HG03103 (cell line): ENCODE data around the gene COX10.

Experiments
- ATAC-seq: cut with Tn5 transposase; IDR thresholded peaks from one replicate; pipeline ENCODE4 v1.9.1; 2021; ENCODE audit warnings: low read depth; ENCODE audit not compliant: unreplicated experiment

COX10 gene

DNA sequence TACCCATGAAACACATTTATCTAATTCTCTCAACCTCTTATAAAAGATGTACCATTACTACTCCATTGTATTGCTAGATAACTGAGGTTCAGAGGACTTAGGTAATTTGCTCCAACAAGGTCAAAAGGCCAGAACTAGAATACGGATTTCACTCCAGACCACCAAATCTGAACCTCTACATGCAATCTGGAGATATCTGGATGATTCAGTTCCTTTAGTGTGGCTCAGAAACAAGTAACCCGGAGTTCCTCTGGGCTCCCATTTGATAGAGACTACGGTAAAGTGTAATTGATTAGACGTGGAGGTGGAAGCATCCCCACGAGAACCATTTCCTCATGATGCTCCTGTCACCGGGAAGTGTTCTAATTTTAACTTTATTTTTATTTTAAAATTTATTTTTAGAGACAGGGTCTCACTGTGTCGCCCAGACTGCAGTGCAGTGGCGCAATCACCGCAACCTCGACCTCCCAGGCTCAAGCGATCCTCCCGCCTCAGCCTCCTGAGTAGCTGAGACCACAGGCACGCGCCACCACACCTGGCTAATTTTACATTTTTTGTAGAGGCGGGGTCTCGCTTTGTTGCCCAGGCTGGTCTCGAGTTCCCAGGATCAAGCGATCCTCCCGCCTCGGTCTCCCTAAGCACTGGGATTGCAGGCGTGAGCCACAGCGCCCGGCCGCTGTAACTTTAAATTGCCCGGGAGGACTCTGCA lies 608 bp upstream of the COX10 start:
- ATAC-seq: peak; percentile 10

DNA sequence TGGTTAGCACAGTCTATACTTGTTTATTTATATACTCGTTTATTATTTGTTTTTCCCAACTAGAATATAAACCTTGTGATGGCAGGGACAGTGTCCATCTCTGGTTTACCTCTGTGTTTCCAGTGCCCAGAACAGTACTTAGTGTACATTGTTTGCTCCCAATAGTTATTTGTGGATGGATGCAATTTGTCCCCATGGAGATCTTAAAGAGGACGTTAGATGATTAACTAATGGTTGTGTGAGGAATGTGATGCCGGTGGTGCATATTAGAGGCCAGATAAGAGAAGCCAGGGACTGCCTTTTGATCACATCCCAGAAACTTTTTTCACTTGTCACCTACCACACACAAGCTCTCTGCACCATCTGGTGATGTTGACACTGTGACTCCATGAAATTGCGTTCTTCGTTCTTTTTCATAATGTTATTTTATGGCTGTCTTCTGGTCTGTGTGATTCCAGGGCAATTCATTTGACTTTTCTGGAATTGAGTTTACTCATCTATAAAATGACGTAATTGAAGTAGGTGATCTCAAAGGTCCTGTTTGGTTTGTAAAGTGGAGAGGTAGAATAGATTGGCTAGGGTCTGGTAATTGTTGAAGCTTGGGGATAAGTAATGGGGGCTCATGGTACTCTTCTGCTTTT lies 1.2 kb downstream of the COX10 start:
- ATAC-seq: no peak

DNA sequence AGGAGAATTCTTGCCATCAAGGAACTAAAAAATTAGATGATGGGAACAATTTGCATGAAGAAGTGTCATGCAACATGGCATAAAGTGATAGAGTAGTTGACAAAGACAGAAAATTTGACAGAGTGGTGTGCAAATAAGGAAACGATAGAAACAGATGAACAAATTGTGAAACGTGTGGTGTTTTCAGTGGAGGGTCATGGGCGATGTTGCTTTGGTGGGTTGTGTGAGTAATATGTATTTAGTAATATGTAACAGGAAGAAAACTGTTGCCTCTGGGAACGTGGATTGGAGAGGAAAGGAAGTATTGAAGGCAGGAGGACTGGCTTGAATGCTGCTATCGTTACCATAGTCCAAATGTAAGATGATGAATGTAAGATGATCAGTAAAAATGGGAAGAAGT lies 3.6 kb downstream of the COX10 start:
- ATAC-seq: no peak

DNA sequence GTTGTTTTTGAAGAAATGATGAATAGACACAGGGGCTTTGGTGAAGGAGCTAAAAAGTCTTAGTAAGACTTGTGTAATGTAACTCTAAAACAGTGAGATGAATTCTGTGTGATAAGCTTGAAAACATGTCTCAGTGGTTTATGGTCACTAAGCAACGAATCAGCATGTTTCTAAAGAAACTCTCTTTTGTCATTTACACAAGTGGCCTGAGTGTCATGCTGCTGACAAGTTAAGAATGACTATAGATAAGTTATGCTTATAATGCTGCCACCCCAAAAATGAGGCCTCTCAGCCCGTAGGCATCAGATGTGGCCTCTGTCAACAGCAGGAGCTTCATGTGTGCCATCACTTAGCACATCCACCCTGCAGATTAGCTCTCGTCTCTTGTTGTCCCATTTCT lies 8.7 kb downstream of the COX10 start:
- ATAC-seq: no peak

DNA sequence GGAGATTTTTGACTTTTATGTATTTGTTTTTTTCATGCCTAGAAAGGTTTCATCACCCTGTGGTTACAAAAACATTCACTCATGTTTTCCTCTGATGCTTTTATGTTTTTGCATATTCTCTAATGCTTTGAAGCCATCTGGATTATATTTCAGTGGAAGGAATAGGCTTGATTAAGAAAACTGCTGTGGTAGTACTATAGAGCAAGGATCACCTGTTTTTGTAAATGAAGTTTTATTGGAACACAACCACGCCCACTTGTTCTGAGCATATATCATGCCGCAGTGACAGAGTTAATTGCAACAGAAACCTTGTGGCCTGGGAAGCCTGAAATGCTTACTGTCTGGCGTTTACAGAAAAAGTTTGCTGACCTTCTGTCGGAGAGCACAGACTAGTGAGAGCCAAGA lies 11.5 kb downstream of the COX10 start:
- ATAC-seq: no peak

DNA sequence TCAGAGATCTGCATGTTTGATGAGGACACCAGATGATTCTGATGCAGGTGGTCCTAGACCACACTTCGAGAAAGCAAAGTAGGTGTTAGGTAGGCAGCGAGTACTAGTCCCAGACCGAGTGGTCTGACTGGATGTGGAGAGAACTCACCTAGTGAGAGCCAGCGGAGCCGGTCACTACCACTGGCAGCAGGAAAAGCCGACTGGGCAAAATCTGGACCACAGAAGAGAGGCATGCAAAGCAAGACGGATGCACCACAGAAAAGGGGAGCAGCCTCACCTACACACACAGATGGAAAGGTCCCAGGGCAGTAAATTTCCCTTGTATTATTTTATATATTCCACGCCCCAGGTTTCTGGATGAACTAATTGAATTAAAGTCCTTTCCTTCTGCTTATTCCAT lies 13.5 kb downstream of the COX10 start:
- no peak for ATAC-seq

DNA sequence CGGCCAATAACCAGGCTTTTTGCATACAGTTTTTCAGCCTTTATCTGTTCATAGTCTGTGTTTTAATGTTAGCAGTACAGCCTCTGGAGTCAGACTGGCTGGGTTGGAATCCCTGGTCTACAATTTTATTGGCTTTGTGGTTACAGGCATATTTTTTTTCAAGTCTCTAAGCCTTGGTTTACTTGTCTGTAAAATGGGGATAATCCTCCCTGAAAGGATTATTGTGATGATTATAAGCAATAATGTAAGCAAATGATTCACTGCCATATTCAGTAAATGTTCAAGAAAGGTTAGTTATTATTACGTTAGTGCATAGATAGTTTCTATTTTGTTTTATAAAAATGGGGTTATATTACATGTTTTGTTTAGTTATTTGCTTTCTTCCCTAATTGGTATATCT lies 15.7 kb downstream of the COX10 start:
- no peak for ATAC-seq

DNA sequence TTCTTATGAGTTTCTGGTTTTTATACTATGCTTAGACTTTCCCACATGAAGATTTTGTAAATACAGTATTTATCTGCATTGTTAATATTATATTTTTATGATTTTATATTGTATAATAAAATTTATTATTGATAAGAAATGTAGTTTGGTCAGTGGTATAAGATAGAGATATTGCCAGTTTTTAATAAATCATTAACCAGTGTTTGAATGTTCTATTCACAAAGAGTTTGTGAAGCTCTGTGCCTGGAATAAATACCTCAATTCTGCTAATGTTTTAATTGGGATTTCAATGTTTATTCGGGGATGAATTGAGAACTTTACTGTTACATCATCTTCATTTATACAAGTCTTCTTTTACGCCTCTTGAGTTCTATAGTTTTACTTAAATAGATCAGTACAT lies 16.9 kb downstream of the COX10 start:
- ATAC-seq: no peak

DNA sequence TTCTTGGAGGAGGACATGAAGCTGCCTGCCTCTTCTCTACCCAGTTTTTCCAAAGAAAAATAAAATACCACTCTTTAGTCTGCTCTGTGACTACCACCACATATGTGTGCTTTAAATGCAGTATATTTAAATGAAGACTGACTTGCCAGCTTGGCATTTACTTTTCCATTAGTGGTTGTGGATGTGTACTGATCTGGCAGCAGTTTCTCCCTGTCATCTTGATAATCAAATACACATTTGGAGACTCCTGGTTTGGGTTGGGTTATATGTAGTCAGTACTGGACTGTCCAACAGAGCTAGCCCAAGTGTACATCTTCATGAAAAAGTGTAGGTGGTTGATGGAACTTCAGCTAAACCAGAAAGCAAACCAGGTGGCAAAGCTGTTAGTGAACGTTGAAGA lies 19.9 kb downstream of the COX10 start:
- no peak for ATAC-seq

DNA sequence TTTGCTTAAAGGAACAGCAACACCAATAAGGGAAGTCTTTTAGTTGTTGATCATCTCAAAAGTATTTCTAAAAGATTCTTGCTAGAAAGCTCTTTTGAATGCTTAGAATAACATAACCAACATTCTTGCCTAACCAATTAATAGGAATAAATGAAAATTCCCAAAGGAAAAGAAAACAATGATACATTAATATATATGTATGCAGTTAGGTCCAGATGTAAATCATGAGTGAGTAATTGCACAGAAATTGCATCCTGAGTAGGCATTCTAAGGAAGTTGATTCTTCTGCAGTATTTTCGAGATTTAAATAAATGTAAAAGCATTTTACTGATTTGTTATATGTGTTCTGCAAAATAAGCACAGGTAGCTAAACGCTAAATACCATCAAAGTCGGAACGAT lies 22.1 kb downstream of the COX10 start:
- ATAC-seq: no peak

DNA sequence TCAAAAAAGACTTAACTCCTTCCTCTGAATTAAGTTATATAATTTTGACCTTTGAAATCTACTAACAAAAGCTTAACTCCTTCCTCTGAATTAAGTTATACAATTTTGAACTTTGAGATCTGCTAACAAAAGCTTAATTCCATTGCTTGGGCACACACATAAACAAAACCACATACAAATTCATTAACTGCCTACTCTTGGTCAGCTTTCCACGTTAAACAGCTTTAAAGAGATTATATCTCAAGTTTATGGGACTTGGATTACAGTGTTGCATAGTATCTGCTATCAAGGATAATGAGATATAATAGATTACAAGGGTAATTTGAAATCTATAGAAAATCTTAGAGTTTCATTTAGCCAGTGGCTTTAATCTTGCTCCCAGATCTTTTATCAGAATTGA lies 23.5 kb downstream of the COX10 start:
- no peak for ATAC-seq

DNA sequence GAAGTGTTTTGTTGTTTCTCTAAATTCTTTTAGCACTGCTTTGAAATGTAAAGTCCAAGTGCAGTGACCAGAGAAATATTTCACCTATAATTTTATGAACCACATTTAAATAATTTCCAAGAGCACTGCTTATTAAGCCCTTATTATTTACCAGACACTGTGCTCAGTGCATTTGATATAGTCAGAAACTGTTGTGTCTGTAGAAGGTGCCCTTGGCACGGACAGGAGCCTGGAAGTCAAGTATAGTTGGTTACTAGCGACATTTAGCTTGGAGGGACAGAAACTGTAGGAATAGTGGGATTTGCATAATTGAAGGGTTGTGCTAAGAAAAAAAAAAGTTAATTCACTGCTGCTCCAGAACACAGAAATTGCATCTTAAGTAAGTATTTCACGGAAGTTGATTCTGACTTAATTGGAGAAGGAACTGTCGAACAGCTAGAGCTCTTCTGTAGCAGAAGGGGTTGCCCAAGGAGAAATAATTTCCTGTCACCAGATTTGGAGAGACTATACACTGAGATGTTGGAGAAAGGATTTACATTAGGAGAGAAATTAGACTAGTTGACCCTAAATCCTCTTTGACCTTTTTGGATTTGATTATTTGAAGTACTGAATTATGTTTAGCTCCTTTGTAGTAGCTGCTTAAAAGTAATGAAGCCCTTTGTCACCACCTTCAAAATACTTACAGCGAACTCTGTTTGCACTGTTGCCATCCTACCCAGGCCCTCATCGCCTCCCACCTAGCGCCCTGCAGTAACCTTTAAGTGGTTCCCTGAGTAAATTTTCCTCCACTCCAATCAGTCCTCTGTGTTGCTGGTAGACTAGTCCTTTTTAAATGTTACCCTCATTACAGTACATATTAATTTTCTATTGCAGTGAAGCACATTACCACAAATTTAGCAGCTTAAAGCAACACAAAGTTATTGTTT lies 25.6 kb downstream of the COX10 start:
- no peak for ATAC-seq

DNA sequence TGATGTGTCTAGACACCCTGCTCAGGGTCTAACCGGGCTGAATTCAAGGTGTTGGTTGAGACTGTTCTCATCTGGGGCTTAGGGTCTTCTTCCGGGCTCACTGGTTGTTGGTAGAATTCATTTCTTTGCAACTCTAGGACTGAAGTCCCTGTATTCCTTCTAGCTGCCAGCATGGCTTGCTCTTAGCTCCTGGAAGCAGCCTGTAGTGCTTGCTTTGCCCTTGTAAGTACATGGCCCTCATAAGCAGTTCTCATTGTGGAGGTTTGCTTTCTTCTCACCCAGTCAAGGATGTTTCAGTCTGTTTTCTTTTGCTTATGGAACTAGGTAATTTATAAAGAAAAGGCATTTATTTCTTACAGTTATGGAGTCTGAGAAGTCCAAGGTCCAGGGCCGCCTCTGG lies 26.3 kb downstream of the COX10 start:
- ATAC-seq: no peak

DNA sequence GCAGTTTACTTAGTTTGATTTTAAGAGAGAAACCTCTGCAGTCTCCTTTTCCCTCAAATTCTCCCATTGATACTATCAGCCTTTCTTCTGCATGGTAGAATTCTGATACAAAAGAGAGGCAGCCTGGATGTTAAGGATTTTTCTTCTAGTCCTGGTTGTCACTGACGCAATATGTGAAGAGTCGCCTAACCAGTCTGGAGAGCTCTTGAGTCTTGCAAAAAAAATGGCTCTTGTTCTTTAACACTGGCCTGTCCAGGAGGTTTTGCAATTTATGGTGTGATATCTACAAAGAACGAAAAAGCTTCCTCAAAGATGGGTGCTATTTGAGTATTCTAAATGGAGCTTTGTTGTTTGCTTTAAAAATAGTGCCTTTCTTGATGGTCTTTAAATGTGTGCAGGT lies 28.9 kb downstream of the COX10 start:
- ATAC-seq: no peak

DNA sequence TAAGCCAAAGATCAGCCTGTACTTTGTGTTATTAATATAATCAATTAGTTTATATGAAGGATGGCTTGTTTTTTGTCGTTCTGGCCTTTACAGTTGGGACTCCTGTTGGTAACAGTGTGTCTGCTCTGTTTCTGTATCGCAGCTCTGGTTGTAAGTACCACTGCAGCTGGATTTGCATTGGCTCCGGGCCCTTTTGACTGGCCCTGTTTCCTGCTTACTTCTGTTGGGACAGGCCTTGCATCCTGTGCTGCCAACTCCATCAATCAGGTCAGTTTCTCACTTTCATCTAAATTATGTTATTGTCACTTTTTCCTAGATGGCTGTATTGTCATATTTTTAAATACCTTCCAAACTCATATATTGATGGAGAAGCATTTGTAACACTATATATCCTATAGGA lies 32.7 kb downstream of the COX10 start:
- ATAC-seq: no peak

DNA sequence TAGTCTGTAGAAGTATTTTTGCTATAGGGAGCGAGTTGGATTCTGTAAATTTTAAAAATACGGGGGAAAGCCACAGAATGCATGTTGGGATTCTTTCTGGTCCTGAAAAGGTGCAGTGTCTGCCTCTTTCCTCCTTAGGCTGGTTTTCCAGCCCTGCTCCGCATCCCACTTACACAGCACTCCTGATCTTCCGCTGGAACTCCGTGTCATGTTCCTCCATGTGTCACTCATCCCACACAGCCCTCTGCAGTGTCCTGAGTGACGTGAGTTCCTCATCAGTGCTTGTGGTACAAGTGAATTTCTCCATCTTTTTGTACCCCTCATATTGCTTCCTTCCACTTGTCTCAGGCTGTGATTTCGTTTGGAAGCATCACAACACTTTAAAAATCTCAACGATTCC lies 34.5 kb downstream of the COX10 start:
- no peak for ATAC-seq

DNA sequence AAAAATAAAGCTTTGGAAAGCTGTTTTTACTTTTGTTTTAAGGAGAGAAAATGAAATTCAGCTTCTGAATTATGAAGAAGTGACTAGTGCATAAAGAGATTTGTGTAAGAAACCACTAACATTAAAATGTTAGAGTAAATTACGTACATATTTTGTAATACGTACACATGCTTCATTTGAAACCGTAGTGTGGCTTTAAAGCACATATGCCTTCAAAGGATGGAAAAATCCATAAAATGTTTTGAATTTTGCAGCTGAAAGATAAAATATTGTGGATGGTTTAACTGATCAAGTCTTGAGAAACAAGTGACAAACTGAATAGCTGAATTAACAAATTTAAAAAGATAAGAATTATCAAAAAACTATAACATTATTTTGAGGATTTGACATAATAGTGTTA lies 35.4 kb downstream of the COX10 start:
- no peak for ATAC-seq

DNA sequence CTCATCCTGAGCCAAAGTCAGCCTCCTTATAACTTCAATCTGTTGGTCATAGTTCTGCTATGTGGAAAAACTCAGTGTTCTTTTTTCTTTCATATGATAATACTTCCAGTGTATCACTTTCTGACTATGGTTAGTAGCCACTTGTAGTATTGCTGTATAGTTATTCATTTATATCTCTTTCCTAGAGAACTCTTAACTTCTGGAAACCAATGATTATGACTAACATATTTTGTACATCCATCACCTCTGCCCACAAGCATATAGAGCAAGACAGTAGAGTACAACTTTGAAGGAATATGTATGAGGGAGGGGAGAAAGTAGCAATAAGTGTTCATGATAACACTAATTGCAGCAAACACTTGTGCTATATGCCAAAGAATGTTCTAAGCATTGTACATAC lies 38.6 kb downstream of the COX10 start:
- ATAC-seq: no peak

DNA sequence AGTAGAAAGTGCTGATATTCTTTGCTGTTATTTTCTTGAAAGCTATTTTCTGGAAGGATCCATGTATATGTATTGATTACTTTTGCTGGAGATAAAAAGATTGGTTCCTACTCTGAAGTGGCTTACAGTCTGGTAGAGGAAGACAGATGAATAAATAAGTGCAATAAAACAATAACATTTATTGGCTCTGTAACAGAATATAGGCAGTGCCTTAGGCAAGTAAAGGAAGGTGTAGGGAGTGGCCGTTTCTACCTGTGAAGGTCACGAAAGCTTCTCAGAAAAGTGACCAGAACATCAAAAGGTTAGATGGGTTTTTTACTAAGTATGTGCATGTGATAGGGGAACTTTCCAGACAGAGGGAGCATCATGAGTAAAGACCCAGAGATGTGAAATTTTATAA lies 43.1 kb downstream of the COX10 start:
- ATAC-seq: no peak

DNA sequence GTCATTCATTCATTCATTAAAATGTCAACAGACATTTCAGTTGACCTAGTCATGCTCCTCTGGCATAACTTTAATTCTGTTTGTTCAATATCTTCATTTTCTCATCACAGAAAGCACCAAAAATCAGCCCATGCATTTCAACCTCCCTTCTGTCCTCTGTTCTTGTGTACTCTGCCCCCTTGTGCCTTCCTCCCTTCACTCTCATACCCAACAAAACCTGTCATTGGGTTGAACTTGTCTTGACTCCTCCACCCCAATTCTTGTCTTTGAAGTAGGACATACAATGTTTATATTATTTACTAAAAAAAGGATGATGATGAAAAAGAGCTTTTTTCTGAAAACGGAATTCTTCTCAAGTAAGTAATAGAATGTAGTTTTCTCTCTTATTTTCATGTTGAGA lies 43.8 kb downstream of the COX10 start:
- ATAC-seq: no peak

DNA sequence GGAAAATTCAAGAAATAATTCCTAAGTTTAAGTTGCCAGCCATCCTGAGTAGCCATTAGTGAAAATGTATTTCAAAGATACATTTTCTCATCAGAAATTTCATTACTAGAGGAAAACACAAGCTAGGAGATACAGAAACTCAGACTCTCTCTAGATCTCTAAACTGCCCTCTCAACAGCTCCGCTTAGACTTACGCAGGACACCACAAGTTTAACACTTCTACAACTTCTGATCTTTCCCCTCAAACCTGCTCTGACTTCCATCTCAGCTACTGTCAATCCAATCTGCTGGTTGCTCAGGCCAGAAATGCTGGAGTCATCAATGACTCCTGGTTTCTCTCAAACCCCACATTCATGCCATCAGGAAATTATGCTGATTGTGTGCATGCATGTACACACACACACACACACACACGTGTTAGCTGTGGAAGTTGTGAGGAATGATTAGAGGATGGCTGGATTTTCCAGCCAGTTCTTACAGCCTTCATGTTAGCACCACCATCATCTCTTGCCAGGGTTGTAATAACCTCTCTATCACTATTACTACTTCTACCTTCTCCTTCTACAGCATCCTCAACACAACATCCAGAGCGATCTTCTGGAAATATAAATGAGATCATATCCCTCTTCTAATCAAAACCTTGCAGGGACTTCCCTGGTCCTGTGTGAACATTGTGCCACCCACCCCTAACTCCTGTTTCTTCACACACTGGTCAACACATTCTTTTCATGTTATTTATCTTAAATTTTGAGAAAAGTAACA lies 47.1 kb downstream of the COX10 start:
- no peak for ATAC-seq
